GM13977 (cell line): ENCODE data around the gene AMER3.
A peak's percentile ranks its signal among the peaks of the same experiment; 100 is the strongest.
"Not testable (repeated sequence)": the region's sequence is repeated elsewhere in the genome, so short reads cannot be mapped to it uniquely, and the experiment has no call there.

Experiments used
- DNase-seq: peaks from one replicate; pipeline ENCODE4 v3.0.0; 2012; ENCODE audit warnings: low spot score
- CTCF ChIP-seq: IDR thresholded peaks from 2 replicates; pipeline ENCODE4 v1.5.1; 2012; ENCODE audit warnings: mild to moderate bottlenecking, control low read depth; ENCODE audit not compliant: insufficient read depth; ENCODE audit errors: extremely low read depth, missing control alignments
- in situ Hi-C: fragments of 300-500 bp; cut with MboI; formaldehyde crosslinking; loops from one replicate; pipeline ENCODE4 v1.12.0; 2022; ENCODE audit warnings: low sequenced_read_pairs, low pct_unique_long_range_greater_than_20kb, mixed read lengths, inconsistent platforms; ENCODE audit not compliant: unreplicated experiment

The AMER3 gene

GRCh38 chr2:130755256-130756052 is at the start of gene AMER3:
TSS of gene AMER3 (plus strand) at chr2:130755540. CDS start at chr2:130762073, 6,533 bp downstream.
- TF ChIP-seq CTCF = no peak
- DNase-seq = no peak
- in situ Hi-C loops = no loop called here

GRCh38 chr2:130714795-130715194 is 40.5 kb upstream of the AMER3 start:
- in situ Hi-C loops = not testable (repeated sequence)

GRCh38 chr2:130720036-130720435 is 35.3 kb upstream of the AMER3 start:
- in situ Hi-C loops = no loop called here
- DNase-seq = no peak
- no peak for TF ChIP-seq CTCF

More at GRCh38 chr2:130714795-130715194, 40.5 kb upstream of the AMER3 start:
- not testable (repeated sequence) for DNase-seq

GRCh38 chr2:130720528-130720927 is 34.8 kb upstream of the AMER3 start:
- in situ Hi-C loops = no loop called here
- no peak for TF ChIP-seq CTCF
- DNase-seq = no peak

GRCh38 chr2:130724455-130724854 is 30.9 kb upstream of the AMER3 start:
- no peak for TF ChIP-seq CTCF
- DNase-seq = no peak
- in situ Hi-C loops = no loop called here

GRCh38 chr2:130726614-130727180 is 28.6 kb upstream of the AMER3 start:
- TF ChIP-seq CTCF = no peak
- in situ Hi-C loops = no loop called here
- no peak for DNase-seq

GRCh38 chr2:130727286-130727924 is 27.9 kb upstream of the AMER3 start:
- no peak for TF ChIP-seq CTCF
- DNase-seq = peak; percentile 82
- in situ Hi-C loops = no loop called here
